NCI-H1417 (cell line): ENCODE measurements around the gene TNFAIP8L3.
A peak's percentile ranks its signal among the peaks of the same experiment; 100 is the strongest.

Experiments
- DNase-seq, 3 experiments: peaks; one replicate each; lab custom pipeline; 2025; lab: John Stamatoyannopoulos, UW

TNFAIP8L3 gene

DNA sequence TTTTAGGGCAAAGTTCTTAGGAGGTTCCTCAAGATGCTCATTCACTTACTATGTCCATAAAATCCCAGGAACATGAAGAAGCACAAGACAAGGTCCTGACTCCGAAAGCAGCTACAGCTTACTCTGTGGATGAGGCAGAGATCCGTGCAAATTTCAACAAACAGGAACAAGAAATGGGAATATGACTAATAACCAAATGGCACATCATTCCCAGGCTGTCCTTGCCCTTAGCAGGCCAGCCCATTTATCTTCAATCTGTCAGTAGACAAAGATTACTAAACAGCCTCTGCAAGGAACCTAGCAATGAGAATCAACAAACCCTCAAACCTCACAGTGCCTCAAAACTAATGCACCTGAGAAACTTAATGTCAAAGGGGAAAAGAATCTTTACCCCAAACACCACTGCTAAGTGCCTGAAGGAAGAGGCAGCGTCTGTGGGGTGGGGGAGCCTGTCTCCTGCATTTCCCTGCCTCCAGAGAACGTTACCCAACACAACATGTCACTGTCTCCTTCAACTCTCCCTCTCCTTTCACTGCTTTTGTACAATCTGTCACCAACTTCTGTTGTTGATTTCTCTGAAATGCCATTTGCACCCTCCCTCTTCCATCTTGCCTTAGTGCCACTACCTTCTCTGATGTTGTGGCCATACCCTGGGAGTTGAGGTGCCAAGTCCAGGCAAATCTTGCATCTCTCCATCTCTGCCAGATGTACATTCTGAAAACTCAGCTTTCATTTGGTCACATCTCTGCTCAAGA is 4.8 kb downstream of the TNFAIP8L3 start:
- no peak for DNase-seq

DNA sequence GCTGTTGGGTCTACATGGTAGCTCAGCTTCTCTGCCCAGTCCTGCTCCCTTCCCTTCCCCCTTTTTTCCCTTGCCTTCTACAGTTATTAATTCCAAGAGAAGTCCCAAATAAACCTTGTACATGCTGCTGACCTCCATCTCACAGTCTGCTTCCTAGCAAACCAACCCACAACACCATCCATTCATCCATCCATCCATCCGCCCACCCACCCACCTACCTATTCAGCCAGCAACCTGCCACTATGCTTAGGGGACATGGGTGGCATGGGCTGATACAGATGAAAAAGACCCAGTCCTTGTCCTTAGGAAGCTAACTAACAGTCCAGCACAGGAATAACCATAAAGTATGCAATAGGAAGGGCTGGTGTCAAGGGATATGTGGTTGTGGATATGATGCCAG is 5.7 kb downstream of the TNFAIP8L3 start:
- DNase-seq = no peak

DNA sequence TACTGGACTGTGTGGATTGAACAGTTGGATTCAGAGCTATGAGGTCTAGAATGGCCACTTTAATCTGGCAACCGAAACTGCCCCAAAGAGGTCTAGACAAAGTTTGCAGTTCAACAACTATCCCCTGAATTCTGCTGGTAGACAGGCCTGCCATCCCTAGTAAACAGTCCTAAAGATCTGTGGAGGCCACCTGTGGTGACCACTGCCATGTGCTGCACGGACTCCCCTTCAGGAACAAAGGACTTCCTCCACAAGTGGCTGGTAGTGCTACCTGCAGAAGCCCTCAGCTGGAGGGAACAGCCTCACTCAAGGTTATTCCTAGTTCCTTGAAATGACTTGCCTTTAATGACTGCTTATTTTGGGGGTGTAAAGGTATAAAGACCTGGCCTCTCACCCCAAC is 6.1 kb downstream of the TNFAIP8L3 start:
- DNase-seq = peak in 2 of 3 experiments; percentile 3 to 36

DNA sequence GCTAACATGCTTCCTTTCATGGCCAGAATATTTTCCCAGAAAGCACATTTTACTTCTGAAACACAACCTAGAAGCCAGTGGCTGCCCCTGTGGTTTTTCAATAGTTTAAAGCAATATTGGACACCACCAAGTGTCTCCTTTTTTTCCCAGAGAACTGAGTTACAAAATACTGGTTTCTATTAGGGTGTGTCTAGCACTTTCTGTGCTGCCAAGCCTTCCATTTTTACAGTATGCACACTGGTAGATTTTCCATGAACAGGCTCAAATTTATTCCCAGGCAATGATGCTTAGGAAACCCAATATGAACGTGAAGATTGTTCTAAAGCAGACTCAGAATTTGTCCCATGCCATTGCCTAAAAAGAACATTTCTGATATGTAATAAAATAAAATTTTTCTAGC is 7.2 kb downstream of the TNFAIP8L3 start:
- DNase-seq = no peak

GRCh38 chr15:51086409-51086808 is 8.3 kb downstream of the TNFAIP8L3 start:
- no peak for DNase-seq

DNA sequence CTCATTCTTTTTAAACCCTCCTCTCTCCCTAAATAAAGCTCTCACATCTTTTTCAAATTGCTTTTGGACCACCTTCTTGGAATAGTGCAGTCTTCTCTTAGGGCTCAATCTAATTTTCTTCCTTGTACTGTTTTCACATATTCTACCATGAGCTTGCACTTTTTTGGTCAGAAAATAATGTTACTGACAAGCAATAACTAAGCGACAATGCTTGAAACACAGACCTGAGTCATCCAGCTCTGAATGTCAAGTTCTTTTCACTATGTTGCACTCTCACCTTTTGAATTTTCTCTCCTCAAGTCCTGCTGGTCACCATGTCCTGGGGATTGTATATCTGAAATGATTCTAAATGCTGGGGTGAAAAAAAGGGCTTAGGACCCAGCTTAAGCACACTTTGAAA is 8.9 kb downstream of the TNFAIP8L3 start:
- DNase-seq = no peak

- peak in 1 of 3 experiments; percentile 37 for DNase-seq
Measured at GRCh38 chr15:51083641-51084166, 11.0 kb downstream of the TNFAIP8L3 start.

DNA sequence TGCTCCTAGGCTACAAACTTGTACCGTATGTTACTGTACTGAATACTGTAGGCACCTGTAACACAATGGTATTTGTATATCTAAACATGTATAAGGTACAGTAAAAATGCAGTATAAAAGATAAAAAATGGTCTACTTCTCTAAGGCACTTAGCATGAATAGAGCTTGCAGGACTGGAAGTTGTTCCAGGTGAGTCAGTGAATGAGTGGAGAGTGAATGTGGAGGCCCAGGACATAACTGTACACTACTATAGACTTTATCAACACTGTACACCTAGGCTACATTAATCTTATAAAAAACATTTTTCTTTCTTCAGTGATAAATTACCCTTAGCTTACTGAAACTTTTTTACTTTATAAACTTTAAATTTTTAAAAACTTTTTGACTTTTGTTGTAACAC is 12.5 kb downstream of the TNFAIP8L3 start:
- DNase-seq = no peak

GRCh38 chr15:51080286-51080685 is 14.4 kb downstream of the TNFAIP8L3 start:
- DNase-seq = no peak

DNA sequence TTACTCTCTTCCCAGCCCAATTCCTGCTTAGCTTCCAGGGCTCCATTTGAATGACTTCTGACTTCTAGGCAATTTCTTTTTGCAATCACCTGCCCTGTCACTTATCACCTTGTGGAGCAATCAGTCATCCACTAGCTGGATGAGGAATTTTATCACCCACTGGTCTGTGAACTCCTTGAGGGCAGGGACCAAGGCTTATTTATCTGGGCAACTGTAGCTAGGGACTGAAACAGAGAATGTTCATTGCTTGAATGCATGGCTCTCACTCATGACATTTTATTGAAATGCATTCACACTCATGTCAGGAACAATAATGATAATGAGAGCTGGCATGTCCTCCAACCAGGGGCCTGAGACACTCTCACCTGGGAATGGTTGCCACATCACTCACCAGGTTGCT is 15.5 kb downstream of the TNFAIP8L3 start:
- no peak for DNase-seq

- no peak for DNase-seq
Measured at GRCh38 chr15:51077221-51078153, 17.2 kb downstream of the TNFAIP8L3 start.

GRCh38 chr15:51076524-51077220 is 18.0 kb downstream of the TNFAIP8L3 start:
- DNase-seq = no peak

GRCh38 chr15:51075826-51076523 is 18.7 kb downstream of the TNFAIP8L3 start:
- DNase-seq = no peak

DNA sequence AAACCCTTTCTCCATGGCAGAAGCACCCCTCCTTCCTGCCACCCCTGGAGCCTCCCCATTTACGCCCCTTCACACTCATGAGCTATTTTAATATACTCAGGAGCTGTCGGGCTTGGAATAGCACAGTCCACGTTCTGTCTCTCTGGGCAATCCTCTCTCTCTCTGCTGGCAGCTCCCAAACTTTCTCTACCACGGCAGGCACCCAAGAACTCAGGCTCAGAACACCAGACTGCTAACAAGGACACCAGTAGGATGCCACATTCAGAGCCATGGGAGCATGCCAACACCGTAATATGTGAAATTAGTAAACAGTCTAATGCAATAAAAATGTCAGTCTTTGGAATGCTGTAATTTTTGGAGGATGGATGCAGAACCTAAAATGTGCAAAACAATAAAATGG is 19.3 kb downstream of the TNFAIP8L3 start:
- no peak for DNase-seq

DNA sequence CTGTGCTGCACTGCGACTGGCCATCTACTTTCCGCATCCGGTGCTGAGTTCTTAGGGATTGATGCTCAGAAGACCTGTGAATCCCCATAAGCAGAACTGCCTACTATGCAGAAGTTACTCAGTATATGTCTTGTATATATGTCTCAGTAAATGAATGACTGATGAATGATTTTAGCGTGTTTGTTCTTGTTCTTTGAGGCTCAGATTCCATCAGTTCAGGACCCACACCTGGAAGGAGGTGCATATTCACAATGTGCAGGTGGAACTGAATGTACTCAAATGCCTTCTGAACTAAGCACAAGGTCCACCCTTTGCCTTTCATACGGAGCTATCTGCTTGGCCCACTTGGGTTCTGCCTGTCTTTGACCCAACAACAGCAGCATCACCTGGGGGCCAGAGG is 19.8 kb downstream of the TNFAIP8L3 start:
- DNase-seq = no peak

DNA sequence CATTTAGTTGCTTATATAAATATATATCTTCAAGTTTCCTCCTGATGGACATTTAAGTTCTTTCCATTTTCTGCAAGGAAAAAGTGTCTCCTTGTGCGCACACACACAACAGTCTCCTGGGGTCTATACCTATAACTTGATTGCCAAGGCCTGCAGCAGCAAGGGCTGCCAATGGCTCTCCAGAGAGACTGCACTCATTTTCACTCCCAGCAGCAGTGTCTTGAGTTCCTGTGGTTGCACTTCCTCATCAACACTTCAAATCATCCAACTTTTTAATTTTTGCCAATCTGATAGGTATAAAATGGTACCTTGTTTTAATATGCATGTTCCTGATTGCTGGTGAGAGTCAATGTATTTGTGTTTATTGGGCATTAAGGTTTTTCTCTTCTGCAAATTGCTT is 23.1 kb downstream of the TNFAIP8L3 start:
- DNase-seq = no peak

GRCh38 chr15:51069983-51070382 is 24.7 kb downstream of the TNFAIP8L3 start:
- no peak for DNase-seq

- DNase-seq = peak in 1 of 3 experiments; percentile 2
Measured at GRCh38 chr15:51067510-51067909, 27.2 kb downstream of the TNFAIP8L3 start.

DNA sequence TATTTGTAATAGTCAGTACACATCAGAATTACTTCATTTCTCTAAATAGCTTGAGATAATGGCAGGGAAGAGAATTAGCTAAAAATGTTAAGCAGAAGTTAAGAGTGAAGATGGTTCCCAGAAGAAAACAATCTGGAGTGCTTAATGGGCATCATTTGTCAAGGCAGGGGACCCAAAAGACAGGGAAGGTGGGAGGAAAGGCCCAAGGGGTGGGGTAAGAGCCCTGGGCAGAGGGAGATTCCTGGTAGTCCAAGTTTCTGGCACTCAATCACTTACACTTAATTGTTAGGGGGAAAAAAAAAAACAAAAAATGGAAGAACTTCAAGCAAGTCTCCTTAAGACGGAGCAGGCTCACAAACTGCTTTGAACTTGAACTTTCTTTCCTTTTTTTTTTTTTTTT is 28.9 kb downstream of the TNFAIP8L3 start:
- DNase-seq = no peak

- no peak for DNase-seq
Measured at GRCh38 chr15:51065261-51065660, 29.4 kb downstream of the TNFAIP8L3 start.

DNA sequence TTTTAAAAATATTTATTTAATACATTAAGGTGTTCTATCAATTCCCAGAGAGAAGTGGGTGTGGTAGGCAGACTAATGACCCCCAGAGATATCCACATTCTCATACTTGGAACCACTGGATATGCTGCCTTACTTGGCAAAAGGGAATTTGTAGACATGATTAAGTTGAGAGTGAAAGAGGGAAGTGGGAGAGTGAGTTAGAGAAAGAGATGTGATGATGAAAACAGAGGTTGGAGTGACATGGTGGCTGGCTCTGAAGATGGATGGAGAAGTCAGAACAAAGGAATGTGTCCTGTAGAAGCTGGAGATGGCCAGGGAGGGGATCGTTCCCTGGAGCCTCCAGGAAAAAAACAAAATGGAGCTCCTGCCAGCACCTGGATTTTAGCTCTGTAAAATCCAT is 32.0 kb downstream of the TNFAIP8L3 start:
- DNase-seq = no peak
